Measurements from ENCODE around the gene ADGRG3.
"Not testable (repeated sequence)": the region's sequence is repeated elsewhere in the genome, so short reads cannot be mapped to it uniquely, and the experiment has no call there.

The ADGRG3 gene

DNA sequence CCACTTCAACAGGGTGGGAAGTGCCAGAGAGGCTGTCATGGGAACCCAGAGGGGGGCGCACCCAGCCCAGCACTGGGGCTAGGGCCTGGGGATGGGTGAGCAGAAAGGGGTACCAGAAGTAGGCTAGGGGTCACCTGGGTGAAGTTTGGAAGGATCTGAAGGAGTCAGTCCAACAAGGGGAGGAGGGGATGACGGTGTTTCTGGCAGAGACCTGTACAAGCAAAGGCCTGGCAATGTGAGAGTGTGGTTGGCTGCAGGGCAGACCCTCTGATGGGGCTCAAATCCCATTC lies 54.0 kb downstream of the ADGRG3 start:
- no peak for DNase-seq

DNA sequence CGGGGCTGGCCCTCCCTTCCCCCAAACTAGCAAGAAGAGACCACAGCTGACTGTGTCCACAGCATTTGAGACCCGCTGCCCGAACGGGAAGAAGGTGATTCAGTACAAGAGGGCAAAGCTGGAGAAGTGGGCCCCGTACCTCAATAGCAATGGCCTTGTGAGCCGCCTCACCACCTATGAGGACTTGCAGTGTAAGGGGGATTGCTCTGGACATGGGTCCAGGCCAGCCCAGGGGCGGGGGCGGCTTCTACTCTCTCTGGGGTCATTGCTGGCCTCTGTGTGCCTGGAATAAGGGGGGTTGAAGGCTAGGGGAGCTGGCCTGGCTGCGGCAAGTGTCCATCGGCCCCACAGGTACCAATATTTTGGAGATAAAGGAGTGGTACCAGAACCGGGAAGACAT lies 54.5 kb downstream of the ADGRG3 start:
- no peak for DNase-seq

DNA sequence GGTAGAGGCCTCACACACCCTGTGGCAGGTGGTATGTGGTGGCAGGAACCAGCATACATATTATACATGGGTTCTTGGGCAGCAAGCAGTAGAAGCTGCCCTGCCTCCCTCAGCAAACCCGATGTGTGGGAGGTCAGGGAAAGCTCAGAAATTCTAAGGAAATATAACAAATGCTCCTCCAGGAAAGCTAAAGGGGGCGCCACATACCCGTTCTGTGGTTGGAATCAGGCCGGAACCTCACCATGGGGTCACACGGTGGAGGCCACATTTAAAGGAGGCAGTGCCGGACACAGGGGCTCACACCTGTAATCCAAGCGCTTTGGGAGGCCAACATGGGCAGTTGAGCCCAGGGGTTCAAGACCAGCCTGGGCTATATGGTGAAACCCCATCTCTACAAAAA lies 55.1 kb downstream of the ADGRG3 start:
- DNase-seq = no peak

DNA sequence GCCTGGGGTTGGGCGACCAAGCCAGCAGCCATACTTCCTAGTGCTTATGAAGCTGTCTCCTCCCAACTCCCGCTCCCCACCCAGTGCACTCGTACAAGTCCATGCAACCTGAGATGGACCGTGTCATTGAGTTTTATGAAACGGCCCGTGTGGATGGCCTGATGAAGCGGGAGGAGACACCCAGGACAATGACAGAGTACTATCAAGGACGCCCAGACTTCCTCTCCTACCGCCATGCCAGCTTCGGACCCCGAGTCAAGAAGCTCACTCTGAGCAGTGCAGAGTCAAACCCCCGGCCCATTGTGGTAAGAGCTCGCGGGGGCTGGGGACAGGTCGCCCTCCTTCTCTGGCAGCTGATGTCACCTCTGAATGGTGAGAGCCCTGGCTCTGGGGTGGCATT lies 56.4 kb downstream of the ADGRG3 start:
- no peak for DNase-seq

DNA sequence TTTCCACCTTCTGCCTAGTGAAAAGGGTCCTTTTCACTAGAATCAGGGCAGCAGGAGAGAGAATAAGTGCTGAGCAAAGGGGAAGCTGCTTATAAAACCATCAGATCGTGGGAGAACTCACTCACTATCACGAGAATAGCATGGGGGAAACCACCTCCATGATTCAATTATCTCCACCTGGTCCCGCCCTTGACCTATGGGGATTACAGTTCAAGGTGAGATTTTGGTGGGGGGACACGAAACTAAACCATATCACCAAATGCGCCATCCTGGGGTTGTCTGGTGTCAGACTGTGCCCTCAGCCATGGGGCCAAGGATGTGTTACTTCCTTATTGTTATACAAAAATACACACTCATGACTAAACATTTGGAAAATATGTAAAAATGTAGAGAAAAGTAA lies 57.0 kb downstream of the ADGRG3 start:
- DNase-seq = no peak

DNA sequence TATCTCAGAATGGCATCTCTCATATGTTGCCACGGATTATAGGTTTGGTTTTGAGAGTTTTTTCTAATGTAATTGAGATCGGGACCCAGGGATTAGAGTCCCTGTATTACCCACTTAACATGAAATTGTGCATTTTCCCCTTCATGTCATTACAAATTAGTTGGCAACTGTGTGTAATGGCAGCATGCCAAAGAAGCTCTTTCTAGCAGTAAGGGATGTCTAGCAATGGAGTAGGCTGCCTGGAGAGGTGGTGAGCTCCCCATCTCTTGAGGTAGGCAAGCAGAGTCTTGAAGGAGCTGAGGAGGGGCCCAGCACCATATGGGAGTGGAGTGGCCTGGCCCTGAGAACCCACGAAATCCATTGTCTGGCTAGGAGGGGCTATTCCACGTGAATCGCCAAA lies 57.4 kb downstream of the ADGRG3 start:
- no peak for DNase-seq

DNA sequence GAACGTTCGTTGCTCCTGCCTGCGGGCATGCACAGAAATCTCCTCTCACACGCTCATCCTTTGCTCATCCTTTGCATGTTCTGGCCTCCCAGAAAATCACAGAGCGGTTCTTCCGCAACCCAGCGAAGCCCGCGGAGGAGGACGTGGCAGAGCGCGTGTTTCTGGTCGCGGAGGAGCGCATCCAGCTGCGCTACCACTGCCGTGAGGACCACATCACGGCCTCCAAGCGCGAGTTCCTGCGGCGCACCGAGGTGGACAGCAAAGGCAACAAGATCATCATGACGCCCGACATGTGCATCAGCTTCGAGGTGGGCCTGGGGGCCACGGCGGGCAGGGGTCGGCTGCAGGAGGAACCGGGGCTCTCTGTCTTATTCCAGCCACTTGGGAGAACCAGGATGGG lies 57.9 kb downstream of the ADGRG3 start:
- no peak for DNase-seq

DNA sequence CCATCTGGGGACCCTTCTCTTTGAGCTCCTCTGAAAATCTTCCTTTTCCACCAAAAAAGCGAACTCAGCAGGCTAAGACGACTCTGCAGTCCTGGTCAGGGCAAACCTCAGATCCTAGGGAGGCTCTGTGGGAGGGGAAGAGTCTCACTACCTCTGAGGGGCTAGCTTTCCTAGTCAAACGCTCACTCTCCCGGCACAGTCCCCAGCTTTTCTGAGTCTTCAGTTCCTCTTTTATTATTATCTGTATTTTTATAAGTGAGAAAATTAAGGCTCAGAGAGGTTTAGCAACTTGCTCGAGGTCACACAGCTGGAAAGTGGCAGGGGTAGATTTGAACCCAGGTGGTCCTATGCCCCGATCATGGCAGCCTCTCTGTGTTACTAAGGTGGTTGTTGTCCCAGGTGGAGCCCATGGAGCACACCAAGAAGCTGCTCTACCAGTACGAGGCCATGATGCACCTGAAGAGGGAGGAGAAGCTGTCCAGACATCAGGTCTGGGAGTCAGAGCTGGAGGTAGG lies 58.4 kb downstream of the ADGRG3 start:
- no peak for DNase-seq

DNA sequence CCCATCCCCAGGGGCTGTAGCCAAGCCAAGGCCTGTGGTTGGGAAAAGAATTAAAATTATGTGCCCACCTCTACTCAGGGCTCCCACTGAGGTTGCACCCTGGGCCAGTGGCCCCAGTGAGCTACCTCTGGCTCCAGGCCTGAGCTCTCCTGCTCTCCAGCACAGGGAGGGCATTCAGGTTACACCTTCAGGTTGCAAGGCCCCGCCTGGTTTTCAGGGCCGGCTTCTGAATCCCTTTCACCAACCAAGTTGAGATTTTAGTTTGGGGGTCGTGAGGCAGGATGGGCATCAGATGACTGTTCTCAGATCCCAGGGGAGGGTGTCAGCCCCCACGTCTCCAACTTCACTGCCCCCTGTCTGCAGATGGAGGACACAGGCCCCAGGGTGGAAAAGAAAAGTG lies 59.5 kb downstream of the ADGRG3 start:
- DNase-seq = no peak

DNA sequence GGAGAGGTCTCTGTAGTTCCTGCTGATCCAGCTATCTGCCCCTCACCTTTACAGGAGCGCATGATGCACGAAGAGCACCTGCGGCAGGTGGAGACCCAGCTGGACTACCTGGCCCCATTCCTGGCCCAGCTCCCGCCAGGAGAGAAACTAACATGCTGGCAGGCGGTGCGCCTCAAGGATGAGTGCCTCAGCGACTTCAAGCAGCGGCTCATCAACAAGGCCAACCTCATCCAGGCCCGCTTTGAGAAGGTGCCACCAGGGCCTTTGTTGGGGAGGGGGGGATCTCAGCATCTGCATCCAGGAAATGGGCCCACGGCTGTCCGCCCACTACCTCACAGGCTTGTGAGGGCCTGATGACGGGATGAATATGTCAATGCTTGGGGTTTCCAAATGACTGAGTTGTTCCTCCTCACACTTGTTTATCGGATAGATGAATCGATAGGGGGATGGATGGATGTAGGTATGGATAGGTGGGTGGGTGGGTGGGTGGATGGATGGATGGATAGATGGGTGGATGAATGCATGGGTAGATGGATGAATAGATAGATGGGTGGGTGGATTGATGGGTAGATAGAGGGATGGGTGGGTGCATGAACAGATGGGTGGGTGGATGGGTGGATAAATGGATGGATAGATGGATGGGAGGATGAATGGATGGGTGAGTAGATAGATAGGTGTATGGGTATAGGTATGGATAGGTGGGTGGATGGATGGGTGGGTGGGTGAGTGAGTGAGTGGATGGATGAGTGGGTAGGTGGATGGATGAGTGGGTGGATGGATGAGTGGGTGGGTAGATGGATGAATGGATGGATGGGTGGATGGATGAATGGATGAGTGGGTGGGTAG lies 60.5 kb downstream of the ADGRG3 start:
- DNase-seq = no peak

DNA sequence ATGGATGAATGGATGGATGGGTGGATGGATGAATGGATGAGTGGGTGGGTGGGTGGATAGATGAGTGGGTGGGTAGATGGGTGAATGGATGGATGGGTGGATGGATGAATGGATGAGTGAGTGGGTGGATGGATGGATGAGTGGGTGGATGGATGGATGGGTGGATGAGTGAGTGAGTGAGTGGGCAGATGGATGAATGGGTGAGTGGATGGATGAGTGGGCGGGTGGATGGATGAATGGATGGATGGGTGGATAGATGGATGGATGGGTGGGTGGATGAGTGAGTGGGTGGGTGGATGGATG lies 61.0 kb downstream of the ADGRG3 start:
- no peak for DNase-seq

DNA sequence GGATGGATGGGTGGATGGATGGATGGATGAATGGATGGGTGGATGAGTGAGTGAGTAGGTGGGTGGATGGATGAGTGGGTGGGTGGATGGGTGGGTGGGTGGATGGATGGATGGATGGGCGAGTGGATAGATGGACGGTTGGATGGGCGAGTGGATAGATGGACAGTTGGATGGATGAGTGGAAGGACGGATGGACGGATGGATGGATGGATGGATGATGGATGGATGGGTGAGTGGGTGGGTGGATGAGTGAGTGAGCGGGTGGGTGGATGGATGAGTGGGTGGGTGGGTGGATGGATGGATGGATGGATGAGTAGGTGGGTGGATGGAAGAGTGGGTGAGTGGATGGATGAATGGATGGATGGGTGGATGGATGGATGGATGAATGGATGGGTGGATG lies 61.7 kb downstream of the ADGRG3 start:
- DNase-seq = not testable (repeated sequence)

DNA sequence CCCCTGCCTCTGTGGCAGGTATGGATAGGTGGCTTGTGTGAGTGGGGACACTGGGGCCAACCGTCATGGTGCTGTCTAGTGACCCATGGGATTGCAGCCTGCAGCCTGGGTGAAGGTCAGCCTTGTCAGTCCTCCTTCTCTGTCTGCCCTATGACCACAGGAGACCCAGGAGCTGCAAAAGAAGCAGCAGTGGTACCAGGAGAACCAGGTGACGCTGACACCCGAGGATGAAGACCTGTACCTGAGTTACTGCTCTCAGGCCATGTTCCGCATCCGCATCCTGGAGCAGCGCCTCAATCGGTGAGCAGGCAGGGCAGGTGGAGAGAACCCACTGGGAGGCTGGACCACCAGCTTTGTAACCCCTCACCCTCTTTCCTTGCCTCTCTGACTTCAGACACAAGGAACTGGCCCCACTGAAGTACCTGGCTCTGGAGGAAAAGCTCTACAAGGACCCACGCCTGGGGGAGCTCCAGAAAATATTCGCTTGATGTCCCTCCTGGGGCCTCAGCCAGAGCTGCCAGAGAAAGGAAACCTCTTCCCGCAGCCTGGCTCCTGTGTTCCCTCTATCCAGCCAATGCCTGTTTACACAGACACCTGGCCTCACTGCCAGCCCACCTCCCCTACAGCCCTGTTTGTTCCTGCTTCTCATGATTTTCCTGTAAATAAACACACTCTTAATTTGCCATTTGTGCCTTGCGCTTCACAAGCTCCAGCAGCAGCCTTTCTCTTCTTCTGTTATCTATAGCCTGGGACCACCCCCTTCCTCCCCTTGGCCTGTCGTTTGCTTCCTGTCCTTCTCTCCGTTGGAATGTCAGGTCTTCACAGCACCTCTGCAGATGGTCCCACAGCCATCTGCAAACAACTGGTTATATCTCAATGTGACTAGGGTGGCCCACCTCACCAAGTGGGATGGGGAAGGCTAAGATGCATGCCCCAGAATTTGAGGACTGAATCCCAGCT lies 62.9 kb downstream of the ADGRG3 start:
- no peak for DNase-seq

DNA sequence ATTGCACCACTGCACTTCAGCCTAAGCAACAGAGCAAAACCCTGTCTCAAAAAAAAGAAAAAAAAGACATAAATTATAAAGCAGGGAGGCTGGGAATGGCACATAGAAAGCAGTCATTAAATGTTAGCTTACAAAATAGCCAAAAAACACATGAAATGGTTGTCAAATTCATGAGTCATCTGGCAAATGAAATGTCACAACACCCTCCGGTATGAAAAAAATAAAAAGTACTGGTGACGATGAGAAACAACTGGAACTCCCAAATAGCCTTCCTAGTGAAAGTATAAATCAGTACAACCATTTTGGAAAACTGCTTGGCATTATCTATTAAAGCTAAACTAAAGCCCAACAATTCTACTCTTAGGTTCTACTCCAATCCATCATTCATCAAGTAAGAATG lies 63.9 kb downstream of the ADGRG3 start:
- no peak for DNase-seq

DNA sequence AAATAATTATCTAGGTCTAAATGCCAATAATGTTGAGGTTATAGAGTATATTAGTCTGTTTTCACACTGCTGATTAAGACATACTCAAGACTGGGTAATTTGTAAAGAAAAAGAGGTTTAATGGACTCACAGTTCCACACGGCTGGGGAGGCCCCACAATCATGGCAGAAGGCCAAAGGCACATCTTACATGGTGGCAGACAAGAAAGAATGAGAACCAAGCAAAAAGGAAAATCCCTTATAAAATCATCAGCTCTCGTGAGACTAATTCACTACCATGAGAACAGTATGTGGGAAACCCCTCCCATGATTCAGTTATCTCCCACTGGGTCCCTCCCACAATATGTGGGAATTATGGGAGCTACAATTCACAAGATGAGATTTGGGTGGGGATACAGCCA lies 64.6 kb downstream of the ADGRG3 start:
- no peak for DNase-seq

DNA sequence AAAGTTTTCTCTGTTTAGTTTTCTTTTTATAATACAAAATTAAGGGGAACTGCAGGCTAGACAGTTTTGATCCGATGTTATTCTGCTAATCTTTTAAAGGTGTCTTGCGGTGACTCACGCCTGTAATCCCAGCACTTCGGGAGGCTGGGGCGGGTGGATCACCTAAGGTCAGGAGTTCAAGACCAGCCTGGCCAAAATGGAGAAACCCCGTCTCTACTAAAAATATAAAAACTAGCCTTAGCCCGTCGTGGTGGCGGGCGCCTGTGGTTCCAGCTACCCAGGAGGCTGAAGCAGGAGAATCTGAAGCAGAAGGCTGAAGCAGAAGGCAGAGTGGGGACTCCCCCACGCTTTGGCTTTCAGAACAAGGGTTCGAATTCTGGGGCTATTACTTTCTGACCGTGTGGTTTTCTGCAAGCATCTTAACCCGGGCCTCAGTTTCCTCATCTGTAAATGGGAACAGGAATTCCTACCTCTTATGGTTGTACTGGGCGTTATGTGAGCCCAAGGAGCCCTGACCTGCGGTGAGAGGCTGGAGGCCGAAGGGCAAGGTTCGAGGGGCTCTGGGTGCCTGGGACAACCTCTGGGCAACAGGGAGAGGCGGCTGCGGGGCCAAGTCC lies 66.3 kb downstream of the ADGRG3 start:
- DNase-seq = no peak

DNA sequence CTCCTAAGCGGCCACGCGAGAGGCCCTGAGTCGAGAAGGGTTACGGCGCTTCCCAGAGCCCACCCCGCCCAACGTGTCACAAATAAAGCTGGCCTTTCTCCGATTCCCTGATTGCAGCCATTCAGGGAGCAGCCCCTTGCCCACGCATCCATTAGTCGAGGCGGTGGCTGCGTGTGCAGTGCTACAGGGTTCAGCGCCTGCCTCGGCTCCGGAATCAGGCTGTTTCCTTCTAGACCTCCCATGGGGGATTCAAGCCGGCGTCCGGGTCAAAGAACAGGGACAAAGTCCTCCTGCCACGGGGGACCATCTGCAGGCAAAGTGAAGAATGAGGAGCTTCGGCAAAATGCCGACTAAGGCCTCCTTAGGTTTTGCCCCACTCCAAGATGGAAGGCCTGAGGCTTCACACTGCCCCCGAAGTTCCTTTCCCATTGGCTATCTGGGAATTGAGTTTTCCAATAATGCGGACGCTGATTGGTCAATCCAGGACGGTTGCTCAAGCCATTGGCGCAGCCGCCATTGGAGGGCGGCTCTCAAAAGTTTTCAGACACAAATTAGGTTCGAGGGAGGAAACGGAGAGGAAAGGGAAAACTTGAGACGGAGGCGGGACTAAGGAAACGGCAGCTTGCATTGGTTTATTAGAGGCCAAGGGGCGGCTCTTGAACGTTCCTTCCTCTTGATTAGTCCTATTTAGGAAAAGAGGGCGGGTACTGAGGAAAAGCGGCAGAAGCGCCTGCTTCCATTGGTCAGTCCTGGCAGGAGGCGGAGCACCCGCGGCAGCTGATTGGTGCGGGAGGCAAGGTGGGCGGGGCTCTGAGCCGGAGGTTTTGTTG lies 67.0 kb downstream of the ADGRG3 start:
- DNase-seq = peak; percentile 99

DNA sequence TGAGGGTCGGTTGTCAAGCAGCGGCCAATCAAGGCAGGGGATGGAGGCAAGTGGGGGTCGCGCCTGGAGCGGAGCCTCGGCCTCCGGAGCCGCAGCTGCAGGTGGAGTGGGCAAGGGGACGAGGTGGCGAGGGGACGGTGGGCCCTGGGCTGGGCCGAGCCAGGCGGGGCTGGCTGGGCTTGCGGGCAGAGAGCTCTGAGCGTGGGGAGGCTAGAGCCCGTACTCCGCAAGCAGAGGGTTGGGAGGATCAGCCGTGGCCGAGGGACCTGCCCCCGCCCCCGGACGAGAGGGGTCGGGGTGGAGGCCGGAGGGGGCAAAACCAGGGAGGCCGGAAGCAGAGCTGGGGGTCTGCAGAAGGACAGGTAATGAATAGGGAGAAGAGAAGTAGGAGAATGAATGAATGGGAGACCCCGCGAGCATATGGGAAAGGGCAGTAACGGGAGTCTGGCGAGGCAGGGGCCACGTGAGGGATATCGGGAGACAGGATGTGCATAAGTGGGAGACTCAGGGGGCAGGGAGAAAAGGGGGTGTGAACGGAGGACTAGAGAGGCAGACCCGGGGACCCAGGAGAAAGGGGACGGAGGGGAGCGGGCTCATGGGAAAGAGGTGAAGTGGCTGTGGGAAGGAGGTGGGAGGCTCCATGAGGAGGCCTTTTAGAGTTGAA lies 67.8 kb downstream of the ADGRG3 start, which contains the start of gene KATNB1:
KATNB1 (plus strand) TSS at position 16 of the 664 bp plus-strand sequence. CDS start 1,474 bp downstream, outside the sequence.
- no peak for DNase-seq

DNA sequence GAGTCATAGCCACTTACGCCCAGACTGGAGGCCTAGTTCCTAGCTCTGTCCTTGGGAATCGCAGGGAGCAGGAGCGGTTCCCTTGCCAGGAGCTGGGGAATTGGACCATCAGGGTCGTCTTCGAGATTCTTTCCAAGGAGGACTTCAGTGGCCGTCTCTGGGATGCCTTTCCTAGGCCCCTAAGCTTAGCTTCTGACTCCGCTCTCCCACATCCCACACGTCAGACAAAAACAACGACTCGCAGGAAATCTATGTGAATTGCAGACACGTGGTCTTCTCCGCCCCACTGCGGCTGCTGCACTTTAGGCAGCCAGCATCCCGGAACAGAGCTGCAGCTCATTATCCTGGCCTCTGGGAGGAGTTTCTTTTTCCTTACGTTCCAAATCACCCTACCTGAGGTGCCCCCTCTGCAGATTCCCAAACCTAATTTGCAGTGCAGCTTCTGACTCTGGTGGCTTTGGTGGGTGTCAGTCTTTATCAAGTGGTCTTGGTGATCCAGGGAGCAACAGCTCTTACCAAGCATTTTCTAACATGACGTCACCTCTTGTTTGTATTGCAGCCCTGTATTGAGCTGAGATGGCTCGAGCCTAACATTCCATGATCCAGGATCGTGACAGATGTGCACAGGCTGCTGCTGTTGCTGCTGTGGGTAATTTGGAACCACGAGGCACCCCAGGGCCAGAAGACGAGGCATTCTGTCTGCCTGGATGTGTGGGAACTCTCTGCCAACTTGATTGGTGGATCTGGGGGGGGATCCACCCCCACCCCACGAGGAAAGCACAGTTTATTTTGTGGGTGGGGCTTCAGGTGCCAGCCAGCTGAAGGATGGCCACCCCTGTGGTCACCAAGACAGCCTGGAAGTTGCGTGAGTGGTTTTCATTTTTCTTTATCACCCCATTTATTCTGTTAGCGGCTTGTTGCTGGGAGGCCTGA lies 68.6 kb downstream of the ADGRG3 start:
- DNase-seq = peak in 1 of 2 experiments; percentile 56

DNA sequence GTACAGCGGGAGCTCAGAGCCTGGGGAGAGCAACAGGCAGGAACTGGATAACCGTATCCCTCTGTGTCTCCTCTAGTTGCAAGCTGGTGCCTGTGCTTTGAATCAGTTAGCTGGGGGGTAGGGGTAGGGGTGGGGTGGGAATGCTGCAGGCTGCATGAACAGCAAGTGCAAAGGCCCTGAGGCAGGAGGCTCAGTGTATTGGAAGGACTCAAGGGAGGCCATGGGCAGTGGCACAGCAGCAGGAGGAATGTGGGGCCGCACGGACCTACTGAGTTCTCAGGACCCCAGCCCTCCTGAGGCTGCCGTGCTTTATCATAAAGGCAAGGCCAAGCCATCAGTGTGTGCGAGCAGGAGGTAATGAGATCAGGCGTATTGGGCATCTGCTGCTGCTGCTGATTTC lies 70.7 kb downstream of the ADGRG3 start:
- DNase-seq = no peak

Data from SW 1271 (cell line).